Stimulated activated CD4-positive, alpha-beta T cell treated with anti-CD3 and anti-CD28 coated beads, Interleukin-1b, Interleukin-23, amount 100 ng/mL, for 24 hours (primary cell): ENCODE results near the gene PLG.
"Not testable (repeated sequence)": the region's sequence is repeated elsewhere in the genome, so short reads cannot be mapped to it uniquely, and the experiment has no call there.

Experiments
- DNase-seq, 4 experiments: peaks; one replicate each; pipeline ENCODE4 v3.0.0-alpha.2; 2020; ENCODE audit warnings: low read depth in 4 of 4, low spot score in 1 of 4

Gene PLG

DNA sequence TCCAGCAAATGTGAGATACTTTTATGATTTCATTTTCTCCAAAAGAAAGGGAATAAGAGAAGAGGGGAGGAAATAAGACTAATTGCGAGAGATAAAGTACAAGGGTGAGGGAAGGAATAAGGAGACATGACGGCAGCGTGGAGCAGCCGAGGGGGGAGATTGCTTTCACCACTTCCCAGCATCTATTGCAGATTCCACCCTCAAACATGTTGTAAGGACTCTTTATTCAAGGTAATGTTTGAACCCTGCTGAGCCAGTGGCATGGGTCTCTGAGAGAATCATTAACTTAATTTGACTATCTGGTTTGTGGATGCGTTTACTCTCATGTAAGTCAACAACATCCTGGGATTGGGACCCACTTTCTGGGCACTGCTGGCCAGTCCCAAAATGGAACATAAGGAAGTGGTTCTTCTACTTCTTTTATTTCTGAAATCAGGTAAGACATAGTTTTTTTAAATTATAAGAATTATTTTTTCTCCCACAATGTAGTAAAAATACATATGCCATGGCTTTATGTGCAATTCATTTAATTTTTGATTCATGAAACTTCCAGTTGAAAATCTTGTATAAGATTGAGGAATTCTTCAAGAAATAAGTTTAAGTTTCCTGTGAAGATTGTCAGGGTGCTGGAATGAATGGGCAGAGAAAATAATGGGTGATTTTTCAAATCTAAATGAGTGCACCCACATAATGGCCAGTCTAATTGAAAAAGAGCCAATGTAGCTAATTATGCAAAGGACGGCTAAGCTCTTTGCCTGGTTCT, at the start of gene PLG:
Gene PLG, plus strand, starts transcription at position 327 of the 763 bp plus-strand sequence. Its CDS starts 61 bp downstream, at position 388.
- DNase-seq: not testable (repeated sequence)

- DNase-seq: no peak
Observed at GRCh38 chr6:160659562-160659961, 42.5 kb upstream of the PLG start.

DNA sequence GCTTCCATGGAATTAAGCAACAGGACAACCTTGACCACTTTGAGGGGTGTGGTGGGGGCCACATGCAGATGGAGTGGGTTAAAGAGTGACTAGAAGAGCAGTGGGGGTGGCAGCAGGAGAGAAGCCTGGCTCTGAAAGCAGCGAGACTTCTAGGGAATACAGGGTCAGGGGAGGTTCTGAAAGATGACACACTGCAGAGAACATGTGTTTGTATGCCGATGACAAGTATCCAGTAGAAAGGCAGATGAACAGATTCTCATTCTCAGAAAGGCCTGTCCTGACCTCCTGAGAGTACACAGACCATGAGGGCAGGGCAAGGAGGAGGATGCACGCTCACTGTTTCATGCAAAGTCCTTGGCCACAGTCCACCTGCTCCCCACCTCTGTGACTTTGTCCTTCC, 40.8 kb upstream of the PLG start:
- DNase-seq: no peak

- DNase-seq: no peak
Observed at GRCh38 chr6:160662429-160662828, 39.6 kb upstream of the PLG start.

GRCh38 chr6:160662842-160663241, 39.2 kb upstream of the PLG start:
- DNase-seq: no peak

DNA sequence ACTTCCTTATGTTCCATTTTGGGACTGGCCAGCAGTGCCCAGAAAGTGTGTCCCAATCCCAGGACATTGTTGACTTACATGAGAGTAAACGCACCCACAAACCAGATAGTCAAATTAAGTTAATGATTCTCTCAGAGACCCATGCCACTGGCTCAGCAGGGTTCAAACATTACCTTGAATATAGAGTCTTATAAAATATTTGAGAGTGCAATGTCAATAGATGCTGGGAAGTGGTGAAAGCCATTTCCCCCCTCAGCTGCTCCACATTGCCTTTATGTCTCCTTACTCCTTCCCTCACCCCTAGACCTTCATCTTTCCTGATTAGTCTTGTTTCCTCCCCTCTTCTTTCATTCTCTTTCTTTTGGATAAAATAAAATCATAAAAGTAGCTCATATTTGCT, 37.8 kb upstream of the PLG start, which contains the start of gene LPA:
Gene LPA, minus strand, starts transcription at position 78 of the 400 bp plus-strand sequence. Its CDS starts 61 bp downstream, at position 17.
- DNase-seq: not testable (repeated sequence)

- DNase-seq: peak in 2 of 4 experiments; percentile 2 to 17
Observed at GRCh38 chr6:160667639-160668481, 34.2 kb upstream of the PLG start.

GRCh38 chr6:160668589-160668988, 33.5 kb upstream of the PLG start:
- no peak for DNase-seq

- DNase-seq: not testable (repeated sequence)
Observed at GRCh38 chr6:160676418-160676817, 25.6 kb upstream of the PLG start.

- no peak for DNase-seq
Observed at GRCh38 chr6:160678230-160678629, 23.8 kb upstream of the PLG start.

DNA sequence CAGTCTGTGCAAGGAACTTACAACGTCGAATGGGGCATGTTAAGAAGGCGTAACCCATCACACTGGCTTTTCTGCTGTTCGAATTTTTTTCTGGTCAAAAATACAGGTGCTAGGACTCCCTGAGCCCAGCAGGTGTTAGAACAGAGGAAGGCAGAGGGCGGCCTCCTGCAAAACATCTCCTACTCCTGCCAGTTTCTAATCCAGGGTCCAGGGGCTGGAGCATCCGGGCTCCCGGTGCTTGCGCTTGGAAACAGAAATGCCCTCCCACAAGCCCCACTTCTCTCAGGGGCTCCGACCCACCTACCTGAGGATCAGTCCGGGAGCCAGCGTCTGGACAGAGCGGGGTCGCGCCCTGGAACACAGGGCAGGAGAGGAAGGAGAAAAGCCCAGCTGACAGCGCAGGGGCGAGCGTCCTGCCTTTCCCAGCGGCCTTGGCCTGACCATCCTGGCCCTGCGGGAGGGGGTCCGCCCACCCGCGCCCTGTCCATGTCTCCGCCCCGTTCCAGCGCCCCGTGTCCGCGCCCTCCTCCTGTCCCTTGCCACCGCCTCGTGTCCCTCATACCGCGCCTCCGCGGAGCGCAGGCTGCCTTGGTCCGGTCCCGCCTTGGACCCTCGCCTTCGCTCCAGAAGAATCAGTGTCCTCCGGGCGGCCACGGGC, 23.2 kb upstream of the PLG start:
- no peak for DNase-seq

- DNase-seq: no peak
Observed at GRCh38 chr6:160679402-160679769, 22.7 kb upstream of the PLG start.

- DNase-seq: not testable (repeated sequence)
Observed at GRCh38 chr6:160685101-160685761, 16.8 kb upstream of the PLG start.

DNA sequence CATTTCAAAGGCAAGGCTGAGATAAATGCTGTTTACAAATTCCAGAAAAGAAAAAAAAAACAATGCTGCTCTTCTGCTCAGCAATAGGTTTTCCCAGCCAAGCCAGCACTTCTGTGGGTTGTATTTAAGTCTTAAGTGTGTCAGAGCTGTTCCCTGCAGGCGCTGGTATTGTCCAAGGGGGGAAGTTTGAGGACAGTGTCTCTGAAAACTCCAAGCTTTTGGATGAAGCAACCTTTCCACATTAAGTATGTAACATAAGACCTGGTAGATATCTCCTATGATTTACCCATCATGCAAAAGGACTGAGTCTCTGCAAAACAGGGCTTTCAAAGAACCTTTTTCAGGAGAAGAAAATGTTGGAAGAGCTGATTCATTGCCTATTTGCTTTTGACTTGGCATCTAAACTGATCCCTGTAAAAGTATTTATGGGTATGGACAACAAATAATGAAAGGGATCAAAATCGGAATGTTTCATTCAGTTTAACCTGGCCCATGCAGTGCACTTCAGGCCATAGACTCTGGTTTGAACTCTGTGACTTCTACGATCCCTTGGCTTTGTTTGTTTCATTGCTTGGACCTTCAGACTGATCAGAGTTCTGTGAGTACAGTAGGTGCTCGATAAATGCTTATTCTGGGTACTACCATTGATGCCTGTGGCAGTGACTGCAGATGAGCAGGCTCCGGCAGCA, 16.1 kb upstream of the PLG start:
- no peak for DNase-seq

DNA sequence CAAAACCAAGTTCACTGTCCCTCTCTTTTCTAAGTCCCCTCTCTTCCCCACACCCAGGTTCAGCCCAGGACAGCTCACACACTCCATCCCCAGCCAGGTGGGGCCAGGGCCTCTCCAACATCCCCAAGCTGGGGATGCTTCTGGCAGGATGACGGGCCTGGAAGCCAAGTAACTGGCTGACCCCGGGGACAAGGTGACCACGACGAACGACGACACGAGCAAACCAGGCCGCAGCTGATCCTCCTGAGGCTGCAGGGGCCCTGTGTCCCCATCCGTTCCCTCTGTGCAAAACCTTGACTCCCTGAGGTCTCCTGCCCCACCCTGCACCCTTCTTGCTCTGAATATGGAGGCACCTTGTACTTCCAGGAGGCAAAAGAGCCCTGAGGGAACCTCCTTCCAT, 11.6 kb upstream of the PLG start:
- DNase-seq: no peak

DNA sequence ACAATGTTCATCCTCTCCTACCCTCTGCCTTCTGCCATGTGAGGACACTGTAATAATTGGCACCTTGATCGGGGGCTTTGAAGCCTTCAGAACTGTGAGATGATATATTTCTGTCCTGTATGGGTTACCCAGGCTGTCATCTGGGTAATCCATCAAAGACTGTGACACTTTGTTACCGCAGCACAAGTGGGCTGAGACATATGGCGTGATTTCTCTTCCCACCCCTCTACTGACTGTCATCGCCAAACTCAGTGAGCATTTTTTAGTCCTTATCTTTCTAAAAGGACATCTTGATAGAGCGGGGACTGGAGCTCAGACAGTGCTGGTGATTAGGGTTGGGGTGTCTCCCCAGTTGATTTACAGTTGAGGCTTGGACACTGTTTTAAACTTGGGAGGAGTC, 10.4 kb upstream of the PLG start:
- DNase-seq: no peak

- no peak for DNase-seq
Observed at GRCh38 chr6:160692369-160692959, 9.6 kb upstream of the PLG start.

GRCh38 chr6:160695025-160695424, 7.0 kb upstream of the PLG start:
- DNase-seq: not testable (repeated sequence)

DNA sequence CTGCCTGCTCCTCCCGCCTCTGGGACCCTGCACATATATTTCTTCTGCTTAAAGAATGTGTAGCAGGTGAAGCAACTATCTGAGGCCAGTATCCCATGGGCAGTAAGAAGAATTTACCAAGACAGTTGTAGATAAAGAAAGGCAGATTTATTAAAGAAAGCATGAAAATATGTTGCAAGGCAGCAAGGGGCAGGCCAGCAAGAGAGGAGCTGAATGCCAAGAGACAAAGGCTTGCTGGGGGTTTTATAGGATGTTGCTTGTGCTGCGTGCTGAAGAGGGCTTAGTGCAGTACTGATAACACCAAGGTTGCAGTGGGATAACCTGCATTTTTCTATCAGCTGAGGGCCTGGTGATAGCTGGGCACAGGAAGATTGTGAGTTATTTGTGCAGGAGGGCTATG, 6.4 kb upstream of the PLG start:
- DNase-seq: not testable (repeated sequence)

- DNase-seq: not testable (repeated sequence)
Observed at GRCh38 chr6:160696884-160697283, 5.2 kb upstream of the PLG start.
